KMS-11 (cell line): ENCODE data around the gene RASSF5.

ENCODE experiments used
- H2AFZ ChIP-seq: fragments of 200-600 bp; sonication (generic); 2 replicates; pipeline ENCODE4 v1.6.1; 2016; ENCODE audit warnings: antibody characterized with exemption, mixed run types, low read depth
- H3K27ac ChIP-seq: fragments of 200-600 bp; sonication (generic); 2 replicates; pipeline ENCODE4 v1.6.1; 2016; ENCODE audit warnings: mild to moderate bottlenecking, mixed run types
- H3K27me3 ChIP-seq: fragments of 200-600 bp; sonication (generic); 2 replicates; pipeline ENCODE4 v1.6.1; 2017; ENCODE audit warnings: mild to moderate bottlenecking, low read depth, mixed run types, moderate library complexity; ENCODE audit not compliant: insufficient read depth
- H3K36me3 ChIP-seq: fragments of 200-600 bp; sonication (generic); 2 replicates; pipeline ENCODE4 v1.6.1; 2017; ENCODE audit warnings: mild to moderate bottlenecking, mixed run types; ENCODE audit not compliant: insufficient read depth
- H3K4me1 ChIP-seq: fragments of 200-600 bp; sonication (generic); 2 replicates; pipeline ENCODE4 v1.6.1; 2016; ENCODE audit warnings: mild to moderate bottlenecking, low read depth, mixed run types; ENCODE audit not compliant: poor library complexity, severe bottlenecking
- H3K4me2 ChIP-seq: fragments of 200-600 bp; sonication (generic); 2 replicates; pipeline ENCODE4 v1.7.0; 2016; ENCODE audit warnings: mild to moderate bottlenecking, mixed run types
- H3K4me3 ChIP-seq: fragments of 200-600 bp; sonication (generic); IDR thresholded peaks from 2 replicates; pipeline ENCODE4 v1.6.1; 2017; ENCODE audit warnings: low read depth, low read length, mixed read lengths; ENCODE audit not compliant: insufficient read depth
- H3K79me2 ChIP-seq: fragments of 200-600 bp; sonication (generic); 2 replicates; pipeline ENCODE4 v1.6.1; 2016; ENCODE audit warnings: low read depth, mixed run types; ENCODE audit not compliant: insufficient read depth
- H3K9ac ChIP-seq: fragments of 200-600 bp; sonication (generic); 2 replicates; pipeline ENCODE4 v1.6.1; 2016; ENCODE audit warnings: mild to moderate bottlenecking, mixed run types
- H4K20me1 ChIP-seq: fragments of 200-600 bp; sonication (generic); 2 replicates; pipeline ENCODE4 v1.6.1; 2016; ENCODE audit warnings: mild to moderate bottlenecking, mixed run types; ENCODE audit not compliant: insufficient read depth
- CTCF ChIP-seq: fragments of 200-600 bp; sonication (generic); conservative IDR thresholded peaks from 2 replicates; pipeline ENCODE4 v1.6.1; 2017; ENCODE audit warnings: low read depth, mild to moderate bottlenecking, antibody characterized with exemption, low read length, moderate library complexity, mixed read lengths

RASSF5 gene

GRCh38 chr1:206556047-206556749 is 48.9 kb downstream of the RASSF5 start:
- no peak for TF ChIP-seq CTCF
- H3K27me3 ChIP-seq = no peaks in the 10 kb centered on the region
- peak overlapping the region; percentile 85; the same call in 1 of the 2 replicates for H3K9ac ChIP-seq
- no peak overlapping the region for H3K4me3 ChIP-seq
- H2AFZ ChIP-seq = peak overlapping the region; percentile 72
- no peaks in the 10 kb centered on the region; the same call in 1 of the 2 replicates for H3K36me3 ChIP-seq
- H3K79me2 ChIP-seq = peaks cover 45% of the 10 kb centered on the region
- H3K27ac ChIP-seq = peak overlapping the region; percentile 81
- H3K4me1 ChIP-seq = peaks cover 54% of the 10 kb centered on the region
- no peaks in the 10 kb centered on the region for H4K20me1 ChIP-seq
- H3K4me2 ChIP-seq = peak overlapping the region; percentile 98

- peaks cover 52% of the 10 kb centered on the region for H3K79me2 ChIP-seq
- H3K27me3 ChIP-seq = no peaks in the 10 kb centered on the region
- TF ChIP-seq CTCF = no peak
- H2AFZ ChIP-seq = peak overlapping the region; percentile 72
- peak overlapping the region; percentile 81 for H3K27ac ChIP-seq
- peak overlapping the region; percentile 91 for H3K4me3 ChIP-seq
- H3K4me1 ChIP-seq = peaks cover 62% of the 10 kb centered on the region
- peaks cover under 1% of the 10 kb centered on the region; the same call in 1 of the 2 replicates for H3K36me3 ChIP-seq
- peak overlapping the region; percentile 98 for H3K4me2 ChIP-seq
- H4K20me1 ChIP-seq = no peaks in the 10 kb centered on the region
- peak overlapping the region; percentile 85 for H3K9ac ChIP-seq
Measured at GRCh38 chr1:206556750-206557635, 49.7 kb downstream of the RASSF5 start.

- H3K27me3 ChIP-seq = no peaks in the 10 kb centered on the region
- no peaks in the 10 kb centered on the region for H4K20me1 ChIP-seq
- peaks cover 58% of the 10 kb centered on the region for H3K79me2 ChIP-seq
- H3K36me3 ChIP-seq = peaks cover 3% of the 10 kb centered on the region; the same call in 1 of the 2 replicates
- H3K4me3 ChIP-seq = peak overlapping the region; percentile 91
- peak overlapping the region; percentile 85 for H3K9ac ChIP-seq
- H2AFZ ChIP-seq = peak overlapping the region; percentile 72; the same call in 1 of the 2 replicates
- peaks cover 70% of the 10 kb centered on the region for H3K4me1 ChIP-seq
- peak overlapping the region; percentile 98 for H3K4me2 ChIP-seq
- H3K27ac ChIP-seq = peak overlapping the region; percentile 81
- TF ChIP-seq CTCF = no peak
Measured at GRCh38 chr1:206557636-206558473, 50.5 kb downstream of the RASSF5 start.
